Ishikawa (cell line): ENCODE data around the gene ATP5PB.

ENCODE experiments used
- CEBPB ChIP-seq: IDR thresholded peaks from 2 replicates; pipeline ENCODE4 v1.6.1; 2012
- CREB1 ChIP-seq: IDR thresholded peaks from 2 replicates; pipeline ENCODE4 v1.6.1; 2012; ENCODE audit warnings: low read depth
- EGR1 ChIP-seq: IDR thresholded peaks from 2 replicates; pipeline ENCODE4 v1.6.1; 2012
- EP300 ChIP-seq: IDR thresholded peaks from 2 replicates; pipeline ENCODE4 v1.6.1; 2012; ENCODE audit warnings: borderline replicate concordance
- FOXM1 ChIP-seq: IDR thresholded peaks from 2 replicates; pipeline ENCODE4 v1.6.1; 2012; ENCODE audit warnings: low read depth, borderline replicate concordance
- NFIC ChIP-seq: IDR thresholded peaks from 2 replicates; pipeline ENCODE4 v1.6.1; 2012
- RAD21 ChIP-seq: IDR thresholded peaks from 2 replicates; pipeline ENCODE4 v1.6.1; 2012; ENCODE audit warnings: low read depth
- TAF1 ChIP-seq: IDR thresholded peaks from 2 replicates; pipeline ENCODE4 v1.6.1; 2012; ENCODE audit warnings: low read depth, mild to moderate bottlenecking
- TCF12 ChIP-seq: IDR thresholded peaks from 2 replicates; pipeline ENCODE4 v1.6.1; 2012; ENCODE audit warnings: low read depth
- TEAD4 ChIP-seq: IDR thresholded peaks from 2 replicates; pipeline ENCODE4 v1.6.1; 2012
- YY1 ChIP-seq: IDR thresholded peaks from 2 replicates; pipeline ENCODE4 v1.6.1; 2012; ENCODE audit warnings: low read depth
- ZBTB7A ChIP-seq: IDR thresholded peaks from 2 replicates; pipeline ENCODE4 v1.6.1; 2012; ENCODE audit warnings: low read depth
- TF ChIP-seq, protein P1 (sequence below): IDR thresholded peaks from 2 replicates; pipeline ENCODE4 v1.6.1; 2012
- TF ChIP-seq, protein P2 (sequence below): IDR thresholded peaks from 2 replicates; pipeline ENCODE4 v1.6.1; 2012
- TF ChIP-seq, protein P3 (sequence below): IDR thresholded peaks from 2 replicates; pipeline ENCODE4 v1.6.1; 2012; ENCODE audit warnings: low read depth, mild to moderate bottlenecking

Gene ATP5PB

DNA sequence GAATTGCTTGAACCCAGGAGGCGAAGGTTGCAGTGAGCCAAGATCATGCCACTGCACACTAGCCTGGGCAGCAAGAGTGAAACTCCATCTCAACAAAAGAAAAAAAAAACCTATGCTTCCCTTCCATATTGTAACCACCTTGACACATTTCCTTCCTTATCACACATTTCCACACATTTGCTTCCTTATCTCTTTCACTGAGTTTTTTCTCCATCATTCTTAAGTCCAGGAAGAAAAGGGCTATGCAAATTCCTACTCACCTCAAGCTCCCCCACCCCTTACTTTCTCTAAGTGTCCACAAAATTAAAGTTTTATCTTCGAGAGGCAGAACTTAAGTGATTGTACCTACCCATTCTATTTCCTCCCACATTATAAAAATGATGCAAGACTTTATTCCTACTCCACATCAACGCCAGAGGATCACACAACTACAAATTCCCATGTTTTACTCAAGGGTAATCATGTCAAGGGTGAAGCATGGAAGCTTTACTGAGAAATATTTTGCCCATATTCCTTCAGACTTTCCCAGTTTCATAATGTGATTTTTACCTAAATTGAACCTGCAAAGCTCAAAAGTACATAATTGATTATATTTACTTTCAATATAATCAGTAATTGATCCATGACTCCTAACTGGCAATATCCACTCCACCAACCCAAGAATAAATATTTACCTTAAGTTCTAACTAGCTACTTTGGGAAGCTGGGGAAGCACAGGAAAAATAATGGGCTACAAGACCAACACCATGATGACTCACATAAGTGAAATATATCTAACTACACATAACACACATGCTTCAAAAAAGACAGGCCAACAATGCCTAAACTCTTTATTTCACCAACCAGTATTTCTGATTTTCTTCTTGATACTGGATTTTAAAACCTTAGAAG, 9.6 kb upstream of the ATP5PB start:
- TF ChIP-seq TAF1, result no peak
- TF ChIP-seq RAD21, result no peak
- TF ChIP-seq TEAD4, result no peak
- TF ChIP-seq, protein P1, sequence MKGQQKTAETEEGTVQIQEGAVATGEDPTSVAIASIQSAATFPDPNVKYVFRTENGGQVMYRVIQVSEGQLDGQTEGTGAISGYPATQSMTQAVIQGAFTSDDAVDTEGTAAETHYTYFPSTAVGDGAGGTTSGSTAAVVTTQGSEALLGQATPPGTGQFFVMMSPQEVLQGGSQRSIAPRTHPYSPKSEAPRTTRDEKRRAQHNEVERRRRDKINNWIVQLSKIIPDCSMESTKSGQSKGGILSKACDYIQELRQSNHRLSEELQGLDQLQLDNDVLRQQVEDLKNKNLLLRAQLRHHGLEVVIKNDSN, result no peak
- TF ChIP-seq CREB1, result no peak
- no peak for TF ChIP-seq EP300
- no peak for TF ChIP-seq FOXM1
- TF ChIP-seq EGR1, result no peak
- TF ChIP-seq CEBPB, result no peak
- no peak for TF ChIP-seq TCF12
- no peak for TF ChIP-seq ZBTB7A
- no peak for TF ChIP-seq YY1
- TF ChIP-seq, protein P2, sequence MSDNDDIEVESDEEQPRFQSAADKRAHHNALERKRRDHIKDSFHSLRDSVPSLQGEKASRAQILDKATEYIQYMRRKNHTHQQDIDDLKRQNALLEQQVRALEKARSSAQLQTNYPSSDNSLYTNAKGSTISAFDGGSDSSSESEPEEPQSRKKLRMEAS, result no peak
- TF ChIP-seq, protein P3, sequence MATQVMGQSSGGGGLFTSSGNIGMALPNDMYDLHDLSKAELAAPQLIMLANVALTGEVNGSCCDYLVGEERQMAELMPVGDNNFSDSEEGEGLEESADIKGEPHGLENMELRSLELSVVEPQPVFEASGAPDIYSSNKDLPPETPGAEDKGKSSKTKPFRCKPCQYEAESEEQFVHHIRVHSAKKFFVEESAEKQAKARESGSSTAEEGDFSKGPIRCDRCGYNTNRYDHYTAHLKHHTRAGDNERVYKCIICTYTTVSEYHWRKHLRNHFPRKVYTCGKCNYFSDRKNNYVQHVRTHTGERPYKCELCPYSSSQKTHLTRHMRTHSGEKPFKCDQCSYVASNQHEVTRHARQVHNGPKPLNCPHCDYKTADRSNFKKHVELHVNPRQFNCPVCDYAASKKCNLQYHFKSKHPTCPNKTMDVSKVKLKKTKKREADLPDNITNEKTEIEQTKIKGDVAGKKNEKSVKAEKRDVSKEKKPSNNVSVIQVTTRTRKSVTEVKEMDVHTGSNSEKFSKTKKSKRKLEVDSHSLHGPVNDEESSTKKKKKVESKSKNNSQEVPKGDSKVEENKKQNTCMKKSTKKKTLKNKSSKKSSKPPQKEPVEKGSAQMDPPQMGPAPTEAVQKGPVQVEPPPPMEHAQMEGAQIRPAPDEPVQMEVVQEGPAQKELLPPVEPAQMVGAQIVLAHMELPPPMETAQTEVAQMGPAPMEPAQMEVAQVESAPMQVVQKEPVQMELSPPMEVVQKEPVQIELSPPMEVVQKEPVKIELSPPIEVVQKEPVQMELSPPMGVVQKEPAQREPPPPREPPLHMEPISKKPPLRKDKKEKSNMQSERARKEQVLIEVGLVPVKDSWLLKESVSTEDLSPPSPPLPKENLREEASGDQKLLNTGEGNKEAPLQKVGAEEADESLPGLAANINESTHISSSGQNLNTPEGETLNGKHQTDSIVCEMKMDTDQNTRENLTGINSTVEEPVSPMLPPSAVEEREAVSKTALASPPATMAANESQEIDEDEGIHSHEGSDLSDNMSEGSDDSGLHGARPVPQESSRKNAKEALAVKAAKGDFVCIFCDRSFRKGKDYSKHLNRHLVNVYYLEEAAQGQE, result no peak
- no peak for TF ChIP-seq NFIC

DNA sequence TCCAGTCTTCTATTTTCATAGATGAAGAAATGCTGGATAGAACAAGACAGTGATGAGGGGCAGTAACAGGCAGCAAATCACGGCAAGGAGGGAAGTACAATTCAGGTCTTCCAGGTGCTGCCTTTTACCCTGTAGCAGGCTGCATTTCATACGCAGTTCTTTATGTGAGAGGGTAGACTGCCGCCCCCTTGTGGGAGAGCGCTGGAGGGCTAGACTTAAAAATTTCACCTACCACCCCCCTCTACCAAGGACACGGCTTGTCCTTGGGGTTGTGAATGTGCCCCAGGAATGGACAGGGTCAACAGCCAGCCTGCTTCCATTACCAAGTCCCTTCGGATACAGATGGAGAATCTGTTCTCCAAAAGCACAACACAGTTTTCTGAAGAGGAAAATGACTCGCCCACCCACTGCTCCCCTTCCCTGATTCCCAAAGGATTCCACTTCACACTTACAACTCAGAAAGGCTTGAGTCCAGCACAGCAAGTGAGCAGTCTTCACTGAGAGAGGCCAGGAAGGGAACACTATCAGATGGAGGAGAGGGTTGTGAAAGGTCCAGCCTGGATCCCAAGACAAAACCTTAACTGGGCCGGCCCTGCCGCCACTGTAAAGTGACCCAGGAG, 7.6 kb upstream of the ATP5PB start:
- TF ChIP-seq TCF12 (no peak), TEAD4 (no peak), FOXM1 (no peak), EGR1 (no peak), NFIC (no peak), ZBTB7A (no peak), TAF1 (no peak)
- TF ChIP-seq, protein P3, result no peak
- TF ChIP-seq, protein P1, result no peak
- TF ChIP-seq, protein P2, result no peak

DNA sequence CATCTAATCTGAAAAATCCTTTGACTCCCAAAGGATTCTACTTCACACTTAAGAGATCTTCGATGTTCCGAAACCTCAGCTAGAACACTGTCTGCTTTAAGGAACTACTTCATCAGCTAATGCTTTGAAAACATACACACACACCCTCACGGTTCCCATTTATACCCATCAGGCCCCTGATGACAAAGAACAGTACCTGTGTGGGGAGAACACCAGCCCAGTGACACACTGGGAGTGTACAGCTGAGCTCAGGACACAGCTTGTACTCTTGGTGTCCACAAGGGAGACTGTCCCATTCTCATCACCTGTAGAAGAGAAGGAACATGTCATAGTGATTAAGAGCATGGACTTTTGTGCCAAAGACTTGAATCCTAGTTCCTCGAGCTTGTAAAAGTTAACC, 6.8 kb upstream of the ATP5PB start:
- TF ChIP-seq, protein P2, result no peak
- TF ChIP-seq TEAD4 (no peak), YY1 (no peak)

DNA sequence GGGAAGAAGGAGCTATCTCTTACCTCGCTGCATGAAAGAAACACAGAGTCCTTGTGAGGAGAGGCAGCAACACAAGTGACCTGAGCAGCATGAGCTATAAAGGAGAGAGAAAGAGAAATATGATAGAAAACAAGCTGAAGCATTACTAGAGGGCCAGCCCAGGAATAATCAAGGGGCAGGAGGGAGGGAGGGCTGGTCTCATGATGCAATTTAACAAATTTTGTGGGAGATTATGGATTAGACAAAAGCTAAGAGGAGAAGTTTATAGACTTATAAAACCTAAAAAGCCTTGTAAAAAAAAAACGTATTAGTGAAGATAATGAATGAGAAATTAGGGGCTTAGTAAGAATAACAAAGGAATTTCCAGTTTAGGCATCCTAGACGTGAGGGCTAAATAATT, 5.2 kb upstream of the ATP5PB start:
- TF ChIP-seq, protein P1, result no peak
- TF ChIP-seq TCF12 (no peak), CEBPB (no peak), CREB1 (no peak), TAF1 (no peak), ZBTB7A (no peak), FOXM1 (no peak), RAD21 (no peak), TEAD4 (no peak), YY1 (no peak)
- TF ChIP-seq, protein P2, result no peak

DNA sequence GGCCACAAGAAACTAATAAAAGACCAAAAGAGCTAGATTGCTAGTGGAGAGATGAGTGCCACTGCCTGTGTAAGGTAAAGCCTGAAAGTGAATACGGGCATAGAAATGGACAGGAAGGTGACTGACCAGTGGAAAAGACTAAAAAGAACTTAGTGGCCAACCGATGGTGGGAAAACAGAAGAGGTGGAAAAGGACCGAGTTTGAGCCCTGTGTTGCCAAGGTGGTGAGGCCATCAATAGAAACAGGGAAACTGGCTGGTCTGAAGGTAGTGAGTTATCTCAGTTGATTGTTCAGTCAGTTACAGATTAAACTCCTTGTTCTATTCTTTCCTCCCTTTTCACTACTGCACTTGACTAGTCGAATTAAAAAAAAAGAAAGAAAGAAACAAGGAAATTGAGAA, 2.7 kb upstream of the ATP5PB start:
- TF ChIP-seq FOXM1 (no peak), TCF12 (no peak), EGR1 (no peak), TAF1 (no peak), YY1 (no peak), EP300 (no peak), NFIC (no peak), TEAD4 (no peak), CEBPB (no peak), RAD21 (no peak), ZBTB7A (no peak), CREB1 (no peak)
- TF ChIP-seq, protein P1, result no peak
- TF ChIP-seq, protein P3, result no peak
- TF ChIP-seq, protein P2, result no peak
